HEK293T (cell line): ENCODE results near the gene ATP2B2.
"Not testable (repeated sequence)": the region's sequence is repeated elsewhere in the genome, so short reads cannot be mapped to it uniquely, and the experiment has no call there.

Experiments
- CTCF ChIA-PET: fragments of 350-600 bp; formaldehyde crosslinking; extraction: SDS; loops from one replicate; lab custom pipeline; 2021; ENCODE audit warnings: antibody characterized with exemption, inconsistent platforms; lab: Yijun Ruan, JAX
- POLR2A ChIA-PET: fragments of 350-600 bp; formaldehyde crosslinking; extraction: SDS; loops from one replicate; lab custom pipeline; 2020; ENCODE audit warnings: antibody characterized with exemption, inconsistent platforms; lab: Yijun Ruan, JAX
- DNase-seq: peaks from one replicate; pipeline ENCODE4 v3.0.0; 2012; ENCODE audit warnings: mixed read lengths; ENCODE audit errors: extremely low spot score
- ARNT ChIP-seq: fragments of 450-650 bp; IDR thresholded peaks from 2 replicates; pipeline ENCODE4 v1.6.1; 2017; ENCODE audit warnings: mild to moderate bottlenecking
- BHLHE40 ChIP-seq: fragments of 450-650 bp; IDR thresholded peaks from 2 replicates; pipeline ENCODE4 v1.6.1; 2016; ENCODE audit warnings: mild to moderate bottlenecking, moderate library complexity, borderline replicate concordance
- CTBP1 ChIP-seq: fragments of 450-650 bp; IDR thresholded peaks from 2 replicates; pipeline ENCODE4 v1.6.1; 2016; ENCODE audit warnings: borderline replicate concordance
- ELF4 ChIP-seq: fragments of 450-650 bp; IDR thresholded peaks from 2 replicates; pipeline ENCODE4 v1.6.1; 2017; ENCODE audit warnings: antibody characterized with exemption
- FOXA1 ChIP-seq: fragments of 450-650 bp; IDR thresholded peaks from 2 replicates; pipeline ENCODE4 v1.6.1; 2016; ENCODE audit warnings: mild to moderate bottlenecking
- FOXK2 ChIP-seq: fragments of 450-650 bp; IDR thresholded peaks from 2 replicates; pipeline ENCODE4 v1.6.1; 2016; ENCODE audit warnings: mild to moderate bottlenecking
- FOXM1 ChIP-seq: fragments of 450-650 bp; IDR thresholded peaks from 2 replicates; pipeline ENCODE4 v1.6.1; 2017; ENCODE audit warnings: mild to moderate bottlenecking, borderline replicate concordance
- HDGF ChIP-seq: fragments of 450-650 bp; IDR thresholded peaks from 2 replicates; pipeline ENCODE4 v1.6.1; 2017; ENCODE audit warnings: antibody characterized with exemption, borderline replicate concordance
- L3MBTL2 ChIP-seq: fragments of 450-650 bp; conservative IDR thresholded peaks from 2 replicates; pipeline ENCODE4 v1.6.1; 2016; ENCODE audit warnings: mild to moderate bottlenecking
- LEF1 ChIP-seq: fragments of 450-650 bp; IDR thresholded peaks from 2 replicates; pipeline ENCODE4 v1.6.1; 2017; ENCODE audit warnings: mild to moderate bottlenecking, borderline replicate concordance
- NFRKB ChIP-seq: fragments of 450-650 bp; IDR thresholded peaks from 2 replicates; pipeline ENCODE4 v1.6.1; 2016; ENCODE audit warnings: mild to moderate bottlenecking, moderate library complexity
- PKNOX1 ChIP-seq: fragments of 450-650 bp; IDR thresholded peaks from 2 replicates; pipeline ENCODE4 v1.6.1; 2016
- SP1 ChIP-seq: fragments of 450-650 bp; IDR thresholded peaks from 2 replicates; pipeline ENCODE4 v1.6.1; 2017
- SUZ12 ChIP-seq: fragments of 450-650 bp; IDR thresholded peaks from 2 replicates; pipeline ENCODE4 v1.6.1; 2016; ENCODE audit warnings: mild to moderate bottlenecking
- TARDBP ChIP-seq: fragments of 450-650 bp; IDR thresholded peaks from 2 replicates; pipeline ENCODE4 v1.6.1; 2016
- ZNF384 ChIP-seq: fragments of 450-650 bp; IDR thresholded peaks from 2 replicates; pipeline ENCODE4 v1.6.1; 2016

ATP2B2 gene

GRCh38 chr3:10299679-10300078, 205.7 kb downstream of the ATP2B2 start:
- no peak for TF ChIP-seq FOXA1
- no peak for TF ChIP-seq CTBP1
- TF ChIP-seq ARNT: no peak
- TF ChIP-seq PKNOX1: no peak
- TF ChIP-seq SP1: no peak
- TF ChIP-seq SUZ12: no peak
- TF ChIP-seq BHLHE40: no peak
- TF ChIP-seq FOXK2: no peak
- no peak for TF ChIP-seq L3MBTL2
- TF ChIP-seq ELF4: no peak
- no peak for TF ChIP-seq NFRKB
- ChIA-PET CTCF (interaction anchor here (0.6 kb wide), 1 partner anchor 605 kb away, joined by 4 read pairs; no protein-coding TSS in a partner anchor), POLR2A (no interaction called here)
- no peak for DNase-seq

DNA sequence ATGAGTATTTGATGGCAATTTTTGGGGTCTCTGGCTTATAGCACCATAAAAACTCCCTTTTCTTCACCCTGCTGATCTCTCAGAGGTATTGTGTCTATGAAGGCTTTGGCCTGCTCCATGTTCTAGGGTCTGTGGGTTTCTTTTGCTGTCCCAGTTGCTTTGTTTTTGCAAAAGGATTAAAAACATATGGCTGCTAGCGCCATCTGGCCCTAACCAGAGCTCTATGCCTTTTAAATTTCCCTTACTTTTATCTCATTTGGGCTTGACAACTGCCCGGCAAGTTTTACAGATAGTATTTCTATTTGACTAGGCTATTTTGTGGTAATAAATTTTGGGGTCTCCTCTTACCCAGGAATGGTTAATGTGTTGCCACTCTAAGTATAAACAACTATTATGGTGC, 206.2 kb downstream of the ATP2B2 start:
- ChIA-PET POLR2A (no interaction called here), CTCF (interaction anchor here (0.6 kb wide), 1 partner anchor 605 kb away, joined by 4 read pairs; no protein-coding TSS in a partner anchor)
- no peak for DNase-seq
- TF ChIP-seq HDGF (no peak), BHLHE40 (no peak), FOXM1 (no peak), CTBP1 (no peak), SP1 (no peak), PKNOX1 (no peak)

DNA sequence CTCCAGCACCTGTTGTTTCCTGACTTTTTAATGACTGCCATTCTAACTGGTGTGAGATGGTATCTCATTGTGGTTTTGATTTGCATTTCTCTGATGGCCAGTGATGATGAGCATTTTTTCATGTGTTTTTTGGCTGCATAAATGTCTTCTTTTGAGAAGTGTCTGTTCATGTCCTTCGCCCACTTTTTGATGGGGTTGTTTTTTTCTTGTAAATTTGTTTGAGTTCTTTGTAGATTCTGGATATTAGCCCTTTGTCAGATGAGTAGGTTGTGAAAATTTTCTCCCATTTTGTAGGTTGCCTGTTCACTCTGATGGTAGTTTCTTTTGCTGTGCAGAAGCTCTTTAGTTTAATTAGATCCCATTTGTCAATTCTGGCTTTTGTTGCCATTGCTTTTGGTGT, 207.3 kb downstream of the ATP2B2 start:
- DNase-seq, CTCF ChIA-PET, POLR2A ChIA-PET: not testable (repeated sequence)

DNA sequence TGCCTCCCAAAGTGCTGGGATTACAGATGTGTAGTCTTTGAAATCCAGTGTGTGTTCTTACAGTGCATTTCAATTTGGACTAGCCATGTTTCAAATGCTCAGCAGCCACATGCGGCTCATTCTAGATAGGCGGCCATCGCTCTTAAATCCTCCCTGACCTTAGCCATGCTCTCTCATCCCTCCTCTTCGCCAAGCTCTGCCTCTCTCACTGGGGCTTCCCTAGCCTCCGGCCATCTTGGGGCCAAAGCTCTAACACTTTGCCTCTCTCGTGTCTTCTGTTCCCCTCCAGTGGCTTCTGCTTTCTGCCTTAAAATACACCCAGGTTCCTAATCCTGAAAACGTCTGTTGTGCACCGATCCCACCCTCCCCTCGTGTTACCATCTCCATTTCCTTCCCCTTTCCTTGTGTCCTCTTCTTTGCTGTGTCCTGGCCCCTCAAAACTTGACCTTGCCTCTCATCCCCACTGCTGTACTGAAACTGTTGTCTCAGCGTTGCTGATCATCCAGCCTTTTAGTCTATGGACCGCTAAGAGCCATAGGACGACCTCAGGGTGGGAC, 211.3 kb downstream of the ATP2B2 start:
- ChIA-PET CTCF (no interaction called here), POLR2A (no interaction called here)
- no peak for DNase-seq
- TF ChIP-seq PKNOX1 (no peak), LEF1 (no peak), SP1 (no peak), ZNF384 (no peak), TARDBP (no peak), HDGF (no peak)

DNA sequence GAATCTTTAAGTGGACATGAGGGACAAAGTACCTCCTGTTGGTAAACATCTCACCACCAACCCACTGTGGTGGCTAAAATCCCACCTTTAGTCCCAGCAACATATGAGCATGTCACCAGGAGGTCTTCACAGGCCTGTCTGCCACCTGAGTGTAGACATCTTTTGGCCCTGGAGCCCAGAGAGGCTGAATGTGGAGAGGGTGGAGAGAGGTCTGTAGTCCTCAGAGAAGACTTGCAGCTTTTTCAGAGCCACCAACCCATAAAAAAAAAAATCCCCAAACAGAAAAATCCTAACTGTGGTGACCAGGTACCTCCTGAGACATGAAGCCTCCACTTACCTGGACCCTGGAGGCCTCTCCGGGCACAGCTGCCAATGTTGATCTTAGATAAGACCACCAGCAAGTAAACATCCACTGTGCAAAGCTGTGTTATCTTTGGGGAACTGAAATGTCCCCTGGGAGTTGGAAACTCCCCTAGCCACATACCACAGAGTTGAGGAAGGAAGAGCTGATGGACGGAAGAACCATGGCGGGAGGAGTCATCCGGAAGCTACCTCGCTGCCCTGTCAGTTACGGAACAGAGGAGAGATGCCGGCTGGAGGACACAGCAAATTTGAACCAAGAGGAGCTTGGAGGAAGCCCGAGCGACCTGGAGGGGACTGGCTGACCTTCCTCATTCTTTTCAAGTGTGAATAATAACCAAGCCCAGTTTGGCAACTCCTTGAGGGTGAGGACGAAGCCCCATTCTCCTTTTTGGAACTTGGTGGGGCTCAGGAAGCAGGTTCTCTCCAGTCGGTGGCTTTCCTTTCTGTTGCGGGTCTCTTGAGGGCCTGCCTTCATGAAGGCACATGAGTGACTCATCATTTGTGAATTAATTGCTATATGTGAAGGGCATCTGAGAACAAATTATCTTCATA, 212.6 kb downstream of the ATP2B2 start, which contains the start of gene GHRL:
TSS of gene GHRL (minus strand) at position 443 of the 915 bp plus-strand sequence. CDS start 2,767 bp downstream, outside the sequence.
- CTCF ChIA-PET: no interaction called here
- DNase-seq: no peak
- no peak for TF ChIP-seq ARNT
- TF ChIP-seq HDGF: no peak
- no peak for TF ChIP-seq CTBP1
- TF ChIP-seq SUZ12: no peak
- no peak for TF ChIP-seq TARDBP
- TF ChIP-seq ELF4: no peak
- no peak for TF ChIP-seq L3MBTL2
- TF ChIP-seq FOXK2: no peak
- TF ChIP-seq BHLHE40: no peak
- no peak for TF ChIP-seq FOXA1
- no peak for TF ChIP-seq PKNOX1
- TF ChIP-seq NFRKB: no peak
- no peak for TF ChIP-seq FOXM1
- no peak for TF ChIP-seq SP1
- no peak for TF ChIP-seq ZNF384
- TF ChIP-seq LEF1: no peak
- POLR2A ChIA-PET: interaction anchor here (1.2 kb wide), 1 partner anchor 28 kb away, joined by 5 read pairs; the partner anchor contains the start of gene SEC13

- ChIA-PET POLR2A (no interaction called here), CTCF (no interaction called here)
- TF ChIP-seq TARDBP: no peak
- no peak for TF ChIP-seq L3MBTL2
- TF ChIP-seq BHLHE40: no peak
- no peak for TF ChIP-seq FOXK2
- no peak for TF ChIP-seq PKNOX1
- TF ChIP-seq CTBP1: no peak
- TF ChIP-seq FOXM1: no peak
- no peak for TF ChIP-seq SUZ12
- no peak for TF ChIP-seq NFRKB
- TF ChIP-seq FOXA1: no peak
- no peak for TF ChIP-seq ARNT
- no peak for TF ChIP-seq LEF1
- TF ChIP-seq HDGF: no peak
- no peak for TF ChIP-seq SP1
- no peak for TF ChIP-seq ZNF384
- no peak for TF ChIP-seq ELF4
- no peak for DNase-seq
These were observed 213.7 kb downstream of the ATP2B2 start for GRCh38 chr3:10291641-10292040.
